ENCODE data around the gene SSR2.

DNA sequence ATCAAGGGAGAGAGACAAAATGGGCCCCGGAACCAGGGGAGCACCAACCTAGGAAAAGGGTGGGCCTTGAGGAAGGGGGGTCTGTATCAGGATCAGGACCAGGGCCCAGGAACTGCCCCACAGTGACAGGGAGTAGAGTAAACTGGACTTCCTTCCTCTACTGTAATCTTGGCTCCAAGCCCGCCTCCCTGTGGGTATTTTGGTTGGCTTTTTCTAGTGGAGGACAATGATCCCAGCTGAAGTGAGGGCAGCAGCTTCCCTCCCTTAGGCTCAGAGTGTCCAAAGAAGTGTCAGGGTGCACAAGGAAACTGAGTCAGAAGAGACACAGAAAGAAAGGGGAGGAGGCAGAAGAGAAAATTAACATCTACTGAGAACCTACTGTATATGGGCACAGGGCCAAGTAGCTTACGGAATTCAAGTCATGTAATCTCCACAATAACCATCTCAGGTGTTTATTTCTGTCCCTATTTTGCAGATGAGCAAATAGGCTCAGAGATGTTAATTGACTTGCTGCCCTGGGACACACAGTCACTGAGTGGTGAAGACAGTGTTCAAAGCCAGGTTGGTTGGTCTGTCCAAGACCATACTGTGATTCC lies 28.0 kb upstream of the SSR2 start:
- TF ChIP-seq HOXA7 (CRISPR knock-in tag; IDR thresholded peaks at IDR 0.05; ENCODE audit: borderline replicate concordance) (no peak), ZNF24 (tag by site-specific recombination; IDR thresholded peaks at IDR 0.05) (no peak), ZNF629 (tag by site-specific recombination; IDR thresholded peaks at IDR 0.05) (no peak)

All from HEK293 (cell line).